Measurements from ENCODE around the gene UPF3A.

The UPF3A gene

DNA sequence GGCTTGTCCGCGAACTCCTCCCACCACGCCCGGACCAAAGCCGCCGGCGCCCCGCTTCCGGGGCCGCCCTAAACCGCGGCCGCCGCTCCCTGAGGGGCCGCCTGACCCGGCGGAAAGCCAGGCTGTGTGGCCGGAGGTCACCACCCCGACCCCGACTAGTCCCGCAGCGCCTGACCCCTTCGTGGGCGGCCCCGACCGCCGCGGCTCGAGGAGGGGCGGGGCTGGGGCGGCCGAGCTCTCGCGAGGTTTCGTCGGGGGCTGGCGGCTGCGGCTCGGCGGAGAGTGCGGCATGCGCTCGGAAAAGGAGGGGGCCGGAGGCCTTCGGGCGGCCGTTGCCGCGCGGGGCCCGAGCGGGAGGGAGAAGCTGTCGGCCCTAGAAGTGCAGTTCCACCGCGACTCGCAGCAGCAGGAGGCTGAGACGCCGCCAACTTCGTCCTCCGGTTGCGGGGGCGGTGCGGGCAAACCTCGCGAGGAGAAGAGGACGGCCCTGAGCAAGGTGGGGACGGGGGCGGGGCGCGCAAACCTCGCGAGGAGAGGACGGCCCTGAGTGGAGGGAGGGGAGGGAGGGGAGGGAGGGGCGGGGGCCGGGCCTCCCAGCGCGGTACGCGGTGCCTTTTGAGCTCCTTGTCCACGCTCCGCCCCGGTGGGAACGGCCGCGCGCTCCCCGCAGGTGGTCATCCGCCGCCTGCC, at the start of gene UPF3A:
Gene UPF3A, plus strand, starts transcription at position 251 of the 690 bp plus-strand sequence. Its CDS starts 39 bp downstream, at position 290.
- Histone ChIP-seq H3K9me3 (ENCODE audit: control insufficient read depth, insufficient read depth, low read length) (no peaks in the 10 kb centered on the region), H3K27ac (ENCODE audit: low read length) (no peak within 1 kb of the TSS), H3K27me3 (ENCODE audit: control insufficient read depth, insufficient read depth, low read length) (no peaks in the 10 kb centered on the region), H3K4me3 (ENCODE audit: low read length) (peak within 1 kb of the TSS; percentile 60), H3K36me3 (ENCODE audit: control insufficient read depth, insufficient read depth, low read length) (no peaks in the 10 kb centered on the region), H3K4me1 (ENCODE audit: control insufficient read depth, insufficient read depth, low read length) (no peaks in the 10 kb centered on the region)
- WGBS (ENCODE audit: insufficient coverage, insufficient read length): no CpG with 5 or more reads among the region's 89 CpGs
- peak; percentile 54 for DNase-seq (ENCODE audit: low read depth, low spot score)

DNA sequence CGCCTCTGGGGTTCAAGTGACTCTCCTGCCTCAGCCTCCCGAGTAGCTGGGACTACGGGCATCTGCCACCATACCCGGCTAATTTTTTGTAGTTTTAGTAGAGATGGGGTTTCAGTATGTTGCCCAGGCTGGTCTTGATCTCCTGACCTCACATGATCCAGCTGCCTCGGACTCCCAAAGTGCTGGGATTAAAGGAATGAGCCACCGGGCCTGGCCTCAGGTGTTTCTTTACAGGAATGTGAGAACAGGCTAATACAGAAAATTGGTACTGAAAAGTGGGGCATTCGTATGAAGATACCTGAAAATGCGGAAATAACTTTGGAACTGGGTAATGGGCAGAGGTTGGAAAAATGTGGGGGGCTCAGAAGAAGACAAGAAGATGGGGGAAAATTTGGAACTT, 49.5 kb upstream of the UPF3A start:
- Histone ChIP-seq H3K4me1 (ENCODE audit: control insufficient read depth, insufficient read depth, low read length) (peaks cover 7% of the 10 kb centered on the region; the same call in 1 of the 2 replicates), H3K9me3 (ENCODE audit: control insufficient read depth, insufficient read depth, low read length) (no peaks in the 10 kb centered on the region), H3K27me3 (ENCODE audit: control insufficient read depth, insufficient read depth, low read length) (no peaks in the 10 kb centered on the region), H3K27ac (ENCODE audit: low read length) (no peak overlapping the region), H3K36me3 (ENCODE audit: control insufficient read depth, insufficient read depth, low read length) (peaks cover 3% of the 10 kb centered on the region; the same call in 1 of the 2 replicates), H3K4me3 (ENCODE audit: low read length) (no peak overlapping the region)
- DNase-seq (ENCODE audit: low read depth, low spot score): no peak
- no CpG with 5 or more reads among the region's 8 CpGs for WGBS (ENCODE audit: insufficient coverage, insufficient read length)

DNA sequence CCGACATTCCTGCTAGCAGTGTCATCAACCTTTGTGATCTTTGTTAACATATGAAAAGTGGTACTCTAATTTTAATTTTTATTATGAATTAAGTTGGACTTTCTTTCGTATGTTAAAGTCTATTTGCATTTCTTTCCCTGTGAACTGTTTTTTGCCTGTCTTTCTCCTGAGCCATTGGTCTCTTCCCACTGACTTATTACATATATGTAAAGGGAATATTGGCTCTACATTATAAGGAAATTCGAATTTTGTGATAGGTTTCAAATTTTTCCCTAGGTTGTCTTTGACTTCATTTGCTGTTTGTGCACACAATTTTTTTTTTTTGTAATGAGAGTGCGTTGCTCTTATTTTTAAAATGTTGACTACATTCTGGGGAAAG, 47.1 kb upstream of the UPF3A start:
- H3K27me3 ChIP-seq (ENCODE audit: control insufficient read depth, insufficient read depth, low read length): no peaks in the 10 kb centered on the region
- no CpG with 5 or more reads among the region's 4 CpGs for WGBS (ENCODE audit: insufficient coverage, insufficient read length)
- H3K9me3 ChIP-seq (ENCODE audit: control insufficient read depth, insufficient read depth, low read length): no peaks in the 10 kb centered on the region
- H3K36me3 ChIP-seq (ENCODE audit: control insufficient read depth, insufficient read depth, low read length): peaks cover 18% of the 10 kb centered on the region
- peaks cover under 1% of the 10 kb centered on the region; the same call in 1 of the 2 replicates for H3K4me1 ChIP-seq (ENCODE audit: control insufficient read depth, insufficient read depth, low read length)
- H3K27ac ChIP-seq (ENCODE audit: low read length): no peak overlapping the region
- DNase-seq (ENCODE audit: low read depth, low spot score): no peak
- no peak overlapping the region for H3K4me3 ChIP-seq (ENCODE audit: low read length)

DNA sequence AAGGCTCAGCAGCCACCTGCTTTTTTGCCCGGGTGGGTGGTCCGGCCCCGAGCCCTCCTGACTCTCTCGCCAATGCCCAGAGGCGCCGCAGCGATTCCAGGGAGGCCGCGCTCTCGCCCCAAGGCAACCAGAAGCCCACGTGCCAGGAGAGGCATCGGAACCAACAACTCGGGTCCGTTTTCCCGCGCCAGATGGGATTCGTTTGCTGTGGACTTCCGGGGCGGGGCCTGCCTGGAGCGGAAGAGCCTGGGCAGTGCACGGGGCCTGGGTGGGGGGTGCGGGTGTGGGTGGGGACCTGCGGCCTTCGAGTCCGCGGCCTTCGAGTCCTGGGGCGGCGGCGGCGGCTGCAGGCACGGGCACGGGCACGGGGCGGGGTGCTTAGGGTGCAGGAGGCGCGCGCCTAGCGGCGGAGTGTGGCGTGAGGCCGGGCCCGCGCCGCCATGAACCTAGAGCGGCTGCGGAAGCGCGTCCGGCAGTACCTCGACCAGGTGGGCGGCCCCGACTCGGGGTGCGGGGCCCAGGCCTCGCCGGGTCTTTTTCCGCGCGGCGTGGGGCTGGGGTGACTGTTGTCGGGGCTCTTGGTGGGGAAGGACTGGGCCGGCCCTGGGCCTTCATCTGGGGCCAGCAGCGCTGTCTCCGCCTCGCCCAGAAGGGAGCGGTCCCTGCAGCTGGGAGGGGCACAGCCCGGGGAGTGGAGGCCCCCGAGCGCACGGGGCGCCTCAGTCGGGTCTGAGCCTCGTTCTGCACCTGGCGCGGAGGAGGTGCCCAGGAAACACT, 46.6 kb upstream of the UPF3A start, which contains the start of gene CDC16:
Gene CDC16, plus strand, starts transcription at position 253 of the 777 bp plus-strand sequence. Its CDS starts 188 bp downstream, at position 441.
- H3K4me1 ChIP-seq (ENCODE audit: control insufficient read depth, insufficient read depth, low read length): no peaks in the 10 kb centered on the region; the same call in 1 of the 2 replicates
- H3K36me3 ChIP-seq (ENCODE audit: control insufficient read depth, insufficient read depth, low read length): peaks cover 21% of the 10 kb centered on the region
- H3K27ac ChIP-seq (ENCODE audit: low read length): no peak within 1 kb of the TSS
- peak within 1 kb of the TSS; percentile 62; the same call in 1 of the 2 replicates for H3K4me3 ChIP-seq (ENCODE audit: low read length)
- no CpG with 5 or more reads among the region's 76 CpGs for WGBS (ENCODE audit: insufficient coverage, insufficient read length)
- no peaks in the 10 kb centered on the region for H3K9me3 ChIP-seq (ENCODE audit: control insufficient read depth, insufficient read depth, low read length)
- DNase-seq (ENCODE audit: low read depth, low spot score): peak; percentile 88
- H3K27me3 ChIP-seq (ENCODE audit: control insufficient read depth, insufficient read depth, low read length): no peaks in the 10 kb centered on the region

GRCh38 chr13:114235697-114236096, 45.7 kb upstream of the UPF3A start:
- DNase-seq (ENCODE audit: low read depth, low spot score): no peak
- no peaks in the 10 kb centered on the region; the same call in 1 of the 2 replicates for H3K4me1 ChIP-seq (ENCODE audit: control insufficient read depth, insufficient read depth, low read length)
- peak overlapping the region; percentile 62; the same call in 1 of the 2 replicates for H3K4me3 ChIP-seq (ENCODE audit: low read length)
- no CpG with 5 or more reads among the region's 10 CpGs for WGBS (ENCODE audit: insufficient coverage, insufficient read length)
- H3K9me3 ChIP-seq (ENCODE audit: control insufficient read depth, insufficient read depth, low read length): no peaks in the 10 kb centered on the region
- peaks cover 21% of the 10 kb centered on the region for H3K36me3 ChIP-seq (ENCODE audit: control insufficient read depth, insufficient read depth, low read length)
- no peaks in the 10 kb centered on the region for H3K27me3 ChIP-seq (ENCODE audit: control insufficient read depth, insufficient read depth, low read length)
- no peak overlapping the region for H3K27ac ChIP-seq (ENCODE audit: low read length)

GRCh38 chr13:114236227-114236626, 45.2 kb upstream of the UPF3A start:
- Histone ChIP-seq H3K9me3 (ENCODE audit: control insufficient read depth, insufficient read depth, low read length) (no peaks in the 10 kb centered on the region), H3K27ac (ENCODE audit: low read length) (no peak overlapping the region), H3K27me3 (ENCODE audit: control insufficient read depth, insufficient read depth, low read length) (no peaks in the 10 kb centered on the region), H3K4me1 (ENCODE audit: control insufficient read depth, insufficient read depth, low read length) (no peaks in the 10 kb centered on the region; the same call in 1 of the 2 replicates), H3K36me3 (ENCODE audit: control insufficient read depth, insufficient read depth, low read length) (peaks cover 24% of the 10 kb centered on the region), H3K4me3 (ENCODE audit: low read length) (no peak overlapping the region)
- no CpG with 5 or more reads among the region's 4 CpGs for WGBS (ENCODE audit: insufficient coverage, insufficient read length)
- no peak for DNase-seq (ENCODE audit: low read depth, low spot score)

GRCh38 chr13:114237415-114238112, 43.8 kb upstream of the UPF3A start:
- Histone ChIP-seq H3K27me3 (ENCODE audit: control insufficient read depth, insufficient read depth, low read length) (no peaks in the 10 kb centered on the region), H3K4me3 (ENCODE audit: low read length) (no peak overlapping the region), H3K36me3 (ENCODE audit: control insufficient read depth, insufficient read depth, low read length) (peaks cover 29% of the 10 kb centered on the region), H3K9me3 (ENCODE audit: control insufficient read depth, insufficient read depth, low read length) (no peaks in the 10 kb centered on the region), H3K27ac (ENCODE audit: low read length) (no peak overlapping the region), H3K4me1 (ENCODE audit: control insufficient read depth, insufficient read depth, low read length) (no peaks in the 10 kb centered on the region; the same call in none of the 2 replicates)
- no CpG with 5 or more reads among the region's 7 CpGs for WGBS (ENCODE audit: insufficient coverage, insufficient read length)
- DNase-seq (ENCODE audit: low read depth, low spot score): no peak

GRCh38 chr13:114241918-114242317, 39.5 kb upstream of the UPF3A start:
- peaks cover 2% of the 10 kb centered on the region; the same call in 1 of the 2 replicates for H3K4me1 ChIP-seq (ENCODE audit: control insufficient read depth, insufficient read depth, low read length)
- WGBS (ENCODE audit: insufficient coverage, insufficient read length): no CpG with 5 or more reads among the region's 6 CpGs
- no peaks in the 10 kb centered on the region for H3K27me3 ChIP-seq (ENCODE audit: control insufficient read depth, insufficient read depth, low read length)
- H3K27ac ChIP-seq (ENCODE audit: low read length): no peak overlapping the region
- H3K4me3 ChIP-seq (ENCODE audit: low read length): no peak overlapping the region
- no peak for DNase-seq (ENCODE audit: low read depth, low spot score)
- H3K9me3 ChIP-seq (ENCODE audit: control insufficient read depth, insufficient read depth, low read length): no peaks in the 10 kb centered on the region
- peaks cover 36% of the 10 kb centered on the region for H3K36me3 ChIP-seq (ENCODE audit: control insufficient read depth, insufficient read depth, low read length)

DNA sequence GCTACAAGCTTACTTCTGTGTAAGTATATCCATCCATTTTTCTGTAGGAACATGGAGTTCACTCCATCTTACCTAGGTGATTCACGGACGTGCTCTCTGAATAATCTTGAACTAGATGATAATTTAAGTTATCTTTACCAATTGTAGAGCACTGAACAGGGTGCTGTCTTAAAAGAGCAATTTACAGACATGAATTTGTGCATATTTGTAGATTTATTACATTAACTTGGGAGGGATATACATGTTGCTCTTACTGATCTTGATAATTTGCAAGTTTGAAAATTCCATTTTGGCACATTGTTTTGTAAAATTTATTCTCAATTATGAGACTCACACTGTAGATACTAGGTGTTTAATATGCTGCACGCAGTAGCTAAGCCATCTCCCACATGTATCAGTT, 37.4 kb upstream of the UPF3A start:
- peaks cover 2% of the 10 kb centered on the region; the same call in 1 of the 2 replicates for H3K4me1 ChIP-seq (ENCODE audit: control insufficient read depth, insufficient read depth, low read length)
- no peaks in the 10 kb centered on the region for H3K9me3 ChIP-seq (ENCODE audit: control insufficient read depth, insufficient read depth, low read length)
- DNase-seq (ENCODE audit: low read depth, low spot score): no peak
- no peak overlapping the region for H3K4me3 ChIP-seq (ENCODE audit: low read length)
- no peaks in the 10 kb centered on the region for H3K27me3 ChIP-seq (ENCODE audit: control insufficient read depth, insufficient read depth, low read length)
- H3K36me3 ChIP-seq (ENCODE audit: control insufficient read depth, insufficient read depth, low read length): peaks cover 31% of the 10 kb centered on the region; the same call in 1 of the 2 replicates
- no CpG with 5 or more reads among the region's 3 CpGs for WGBS (ENCODE audit: insufficient coverage, insufficient read length)
- H3K27ac ChIP-seq (ENCODE audit: low read length): no peak overlapping the region

GRCh38 chr13:114244637-114245036, 36.8 kb upstream of the UPF3A start:
- Histone ChIP-seq H3K36me3 (ENCODE audit: control insufficient read depth, insufficient read depth, low read length) (peaks cover 25% of the 10 kb centered on the region; the same call in 1 of the 2 replicates), H3K9me3 (ENCODE audit: control insufficient read depth, insufficient read depth, low read length) (no peaks in the 10 kb centered on the region), H3K4me1 (ENCODE audit: control insufficient read depth, insufficient read depth, low read length) (peaks cover 2% of the 10 kb centered on the region; the same call in 1 of the 2 replicates), H3K27me3 (ENCODE audit: control insufficient read depth, insufficient read depth, low read length) (no peaks in the 10 kb centered on the region), H3K4me3 (ENCODE audit: low read length) (no peak overlapping the region), H3K27ac (ENCODE audit: low read length) (no peak overlapping the region)
- WGBS (ENCODE audit: insufficient coverage, insufficient read length): no CpG with 5 or more reads among the region's 5 CpGs
- no peak for DNase-seq (ENCODE audit: low read depth, low spot score)

All from iPS DF 6.9 (cell line).